H1 (cell line): Measurements from ENCODE around the gene ESRRB. TPM values are rescaled to one million over a fixed set of nuclear protein-coding genes. Genes with fewer than 3 reads are reported as not detected.

Experiments
- CTCF ChIA-PET: fragments of 300-600 bp; sonication (Branson Sonifier 250); formaldehyde crosslinking; loops from one replicate; lab custom pipeline; 2021; ENCODE audit not compliant: partially characterized antibody; lab: Charles Lee
- POLR2A ChIA-PET: fragments of 300-600 bp; sonication (Branson Sonifier 250); formaldehyde crosslinking; loops from one replicate; lab custom pipeline; 2021; ENCODE audit warnings: inconsistent platforms; ENCODE audit not compliant: partially characterized antibody; lab: Charles Lee
- DNase-seq, 2 experiments: peaks; one replicate each; pipeline versions ENCODE4 v3.0.0 to v3.0.0-alpha.2; 2010 to 2022; ENCODE audit warnings: low spot score in 2 of 2, low read depth in 1 of 2, mixed read lengths in 1 of 2
- FAIRE-seq: peaks from 2 replicates; lab custom pipeline; 2011; peaks lifted over from hg19 to GRCh38; lab: Jason Lieb, UNC
- H2AFZ ChIP-seq: 2 replicates; pipeline ENCODE4 v1.8.1; 2012; ENCODE audit warnings: low read length, inconsistent platforms
- H2AK5ac ChIP-seq: 2 replicates; pipeline ENCODE4 v1.6.1; 2013; ENCODE audit warnings: low read depth, low read length
- H2BK120ac ChIP-seq: replicated peaks from 2 replicates; pipeline ENCODE3; 2013; ENCODE audit warnings: low read depth, low read length, inconsistent platforms
- H2BK12ac ChIP-seq: 2 replicates; pipeline ENCODE4 v1.6.1; 2013; ENCODE audit warnings: low read depth, low read length
- H2BK15ac ChIP-seq: 2 replicates; pipeline ENCODE4 v1.6.1; 2013; ENCODE audit warnings: low read length
- H2BK20ac ChIP-seq: 2 replicates; pipeline ENCODE4 v1.6.1; 2013; ENCODE audit warnings: low read length
- H2BK5ac ChIP-seq: 2 replicates; pipeline ENCODE4 v1.6.1; 2013; ENCODE audit warnings: low read depth, low read length
- H3K14ac ChIP-seq: 2 replicates; pipeline ENCODE4 v1.6.1; 2013; ENCODE audit warnings: inconsistent platforms; ENCODE audit not compliant: insufficient read length
- H3K18ac ChIP-seq: 2 replicates; pipeline ENCODE4 v1.6.1; 2013; ENCODE audit warnings: low read length; ENCODE audit errors: extremely low read depth
- H3K23ac ChIP-seq: 2 replicates; pipeline ENCODE4 v1.6.1; 2013; ENCODE audit warnings: inconsistent platforms; ENCODE audit not compliant: insufficient read length
- H3K23me2 ChIP-seq: 2 replicates; pipeline ENCODE4 v1.6.1; 2013; ENCODE audit warnings: low read depth, low read length
- H3K27ac ChIP-seq: 2 replicates; pipeline ENCODE4 v1.6.1; 2011; ENCODE audit warnings: low read depth, low read length, inconsistent platforms
- H3K27me3 ChIP-seq, 4 experiments: replicated peaks in 1 of 4; 1 replicate in 1 of 4; 2 replicates in 3 of 4; pipeline versions ENCODE4 v1.6.1 to v1.8.1; 2011 to 2013; ENCODE audit warnings: low read length in 3 of 4, mild to moderate bottlenecking in 3 of 4, inconsistent platforms in 2 of 4, mixed read lengths in 2 of 4, moderate library complexity in 1 of 4; ENCODE audit not compliant: control insufficient read depth in 3 of 4, insufficient read depth in 3 of 4; ENCODE audit errors: extremely low read depth in 1 of 4
- H3K36me3 ChIP-seq, 4 experiments: 2 replicates each; pipeline versions ENCODE4 v1.6.1 to v1.8.1; 2011 to 2013; ENCODE audit warnings: mild to moderate bottlenecking in 4 of 4, low read length in 3 of 4, moderate library complexity in 2 of 4, control low read depth in 1 of 4, inconsistent platforms in 1 of 4; ENCODE audit not compliant: insufficient read depth in 4 of 4, control insufficient read depth in 2 of 4
- H3K4ac ChIP-seq: replicated peaks from 2 replicates; pipeline ENCODE3; 2013; ENCODE audit warnings: low read length, low read depth, mixed read lengths, inconsistent platforms; ENCODE audit not compliant: insufficient read length
- H3K4me1 ChIP-seq, 4 experiments: replicated peaks in 1 of 4; 1 replicate in 1 of 4; 2 replicates in 3 of 4; pipeline versions ENCODE4 v1.6.1 to v1.8.1; 2011 to 2013; ENCODE audit warnings: low read length in 3 of 4, inconsistent platforms in 2 of 4, mixed read lengths in 1 of 4; ENCODE audit not compliant: insufficient read depth in 4 of 4, control insufficient read depth in 3 of 4
- H3K4me2 ChIP-seq, 2 experiments: 2 replicates each; pipeline versions ENCODE4 v1.6.1 to v1.8.1; 2011 to 2013; ENCODE audit warnings: low read depth in 2 of 2, low read length in 2 of 2, control low read depth in 1 of 2, inconsistent platforms in 1 of 2, mild to moderate bottlenecking in 1 of 2; ENCODE audit not compliant: insufficient read depth in 1 of 2
- H3K4me3 ChIP-seq, 4 experiments: fragments of 200-600, 300-600 bp in 1 of 4; sonication (generic), shearing (Covaris generic), sonication (Bioruptor Twin) in 1 of 4; 2 replicates each; pipeline versions ENCODE4 v1.5.1 to v1.8.1; 2011 to 2016; ENCODE audit warnings: low read length in 4 of 4, low read depth in 3 of 4, control low read depth in 2 of 4, inconsistent platforms in 2 of 4, mild to moderate bottlenecking in 2 of 4, mixed read lengths in 1 of 4, moderate library complexity in 1 of 4; ENCODE audit not compliant: insufficient read depth in 2 of 4; ENCODE audit errors: extremely low read depth in 1 of 4
- H3K56ac ChIP-seq: replicated peaks from 2 replicates; pipeline ENCODE3; 2013; ENCODE audit warnings: low read depth, mild to moderate bottlenecking, mixed read lengths, low read length, inconsistent platforms; ENCODE audit not compliant: insufficient read length
- H3K79me1 ChIP-seq: 2 replicates; pipeline ENCODE4 v1.6.1; 2013; ENCODE audit warnings: low read depth, low read length, control low read depth
- H3K79me2 ChIP-seq, 2 experiments: 2 replicates each; pipeline versions ENCODE4 v1.6.1 to v1.8.1; 2012 to 2013; ENCODE audit warnings: low read length in 2 of 2, mild to moderate bottlenecking in 2 of 2, inconsistent platforms in 1 of 2; ENCODE audit not compliant: insufficient read depth in 2 of 2, control insufficient read depth in 1 of 2
- H3K9ac ChIP-seq, 4 experiments: replicated peaks in 1 of 4; 1 replicate in 1 of 4; 2 replicates in 3 of 4; pipeline versions ENCODE4 v1.6.1 to v1.8.1; 2011 to 2013; ENCODE audit warnings: low read depth in 3 of 4, low read length in 3 of 4, control low read depth in 2 of 4, mild to moderate bottlenecking in 2 of 4, moderate library complexity in 2 of 4, inconsistent platforms in 1 of 4; ENCODE audit errors: extremely low read depth in 1 of 4
- H3K9me3 ChIP-seq, 2 experiments: 2 replicates each; pipeline versions ENCODE4 v1.6.1 to v1.8.1; 2012 to 2013; ENCODE audit warnings: mild to moderate bottlenecking in 2 of 2, moderate library complexity in 2 of 2, control low read depth in 1 of 2, inconsistent platforms in 1 of 2, low read depth in 1 of 2, low read length in 1 of 2, mixed read lengths in 1 of 2; ENCODE audit not compliant: insufficient read depth in 2 of 2
- H4K20me1 ChIP-seq, 2 experiments: replicated peaks in 1 of 2; 2 replicates each; pipeline versions ENCODE3 to v1.8.1; 2011 to 2013; ENCODE audit warnings: inconsistent platforms in 2 of 2, low read length in 2 of 2, mild to moderate bottlenecking in 1 of 2; ENCODE audit not compliant: insufficient read depth in 2 of 2, control insufficient read depth in 1 of 2
- H4K5ac ChIP-seq: 2 replicates; pipeline ENCODE4 v1.6.1; 2013; ENCODE audit warnings: low read length, low read depth, mixed read lengths, inconsistent platforms; ENCODE audit not compliant: insufficient read length
- H4K8ac ChIP-seq: 2 replicates; pipeline ENCODE4 v1.8.0; 2013; ENCODE audit warnings: mild to moderate bottlenecking, moderate library complexity, low read length, inconsistent platforms; ENCODE audit not compliant: insufficient read depth; ENCODE audit errors: extremely low read depth
- H4K91ac ChIP-seq: replicated peaks from 2 replicates; pipeline ENCODE3; 2013; ENCODE audit warnings: low read length, mixed read lengths, inconsistent platforms; ENCODE audit not compliant: insufficient read length
- NANOG ChIP-seq: IDR thresholded peaks from 2 replicates; pipeline ENCODE4 v1.6.1; 2011; ENCODE audit warnings: low read length, low read depth, mild to moderate bottlenecking, inconsistent platforms; ENCODE audit not compliant: insufficient read depth, poor library complexity, severe bottlenecking
- SAP30 ChIP-seq: fragments of 300-600 bp; sonication (generic); IDR thresholded peaks from 2 replicates; pipeline ENCODE4 v1.7.1; 2012; ENCODE audit warnings: low read length, moderate library complexity, mild to moderate bottlenecking, inconsistent platforms; ENCODE audit not compliant: insufficient read depth, insufficient replicate concordance
- SUZ12 ChIP-seq: fragments of 200-600 bp; sonication (generic); IDR thresholded peaks from 2 replicates; pipeline ENCODE4 v1.6.1; 2012; ENCODE audit warnings: mild to moderate bottlenecking, inconsistent platforms, low read length, moderate library complexity, mixed read lengths
- TAF1 ChIP-seq: IDR thresholded peaks from 2 replicates; pipeline ENCODE4 v1.6.1; 2011; ENCODE audit warnings: mild to moderate bottlenecking, low read depth, low read length
- WGBS, 2 experiments: shearing (Covaris generic) in 1 of 2; methylation state at CpG; one replicate each; pipeline versions ENCODE4 v1.1.6 to v1.1.7; 2013 to 2015; ENCODE audit warnings: low lambda C conversion rate in 2 of 2, mixed read lengths in 2 of 2, inconsistent platforms in 1 of 2, low coverage in 1 of 2, missing lambda C conversion rate in 1 of 2; ENCODE audit not compliant: insufficient replicate concordance in 2 of 2, insufficient coverage in 1 of 2, insufficient read length in 1 of 2; ENCODE audit errors: extremely low coverage in 1 of 2, missing lambda C conversion rate in 1 of 2; 5-methylcytosine and 5-hydroxymethylcytosine counted together
- polyA plus RNA-seq, 7 experiments: library from polyadenylated mRNA; depleted of rRNA in 3 of 7; stranded (reverse) in 5 of 7; unstranded in 2 of 7; fragments of >200 nt in 5 of 7; fragments of 200-250 nt in 2 of 7; gene quantifications; 1 replicate in 5 of 7; 2 replicates in 1 of 7; 4 replicates in 1 of 7; pipeline versions ENCODE4 v1.2.1 to v1.2.3, GENCODE V29; 2011 to 2013; ENCODE audit warnings: missing spikeins in 2 of 7, mixed read lengths in 2 of 7
- total RNA-seq: library from RNA; stranded (reverse); fragmentation: NEBNext Ultra II Directional; extraction: Animal tissue kit (Norgen Biotek cat#: 25700); gene quantifications from 2 replicates; pipeline ENCODE4 v1.2.1, GENCODE V29; 2021
- TF ChIP-seq, protein P1 (sequence below): IDR thresholded peaks from 2 replicates; pipeline ENCODE4 v1.6.1; 2012; ENCODE audit warnings: inconsistent platforms

Gene ESRRB
- total and polyA plus RNA-seq, 2 of the 8 experiments (the other 6 are each of a cell fraction or from before 2014, with no cell fraction given) = 0.29 to 0.45 TPM

DNA sequence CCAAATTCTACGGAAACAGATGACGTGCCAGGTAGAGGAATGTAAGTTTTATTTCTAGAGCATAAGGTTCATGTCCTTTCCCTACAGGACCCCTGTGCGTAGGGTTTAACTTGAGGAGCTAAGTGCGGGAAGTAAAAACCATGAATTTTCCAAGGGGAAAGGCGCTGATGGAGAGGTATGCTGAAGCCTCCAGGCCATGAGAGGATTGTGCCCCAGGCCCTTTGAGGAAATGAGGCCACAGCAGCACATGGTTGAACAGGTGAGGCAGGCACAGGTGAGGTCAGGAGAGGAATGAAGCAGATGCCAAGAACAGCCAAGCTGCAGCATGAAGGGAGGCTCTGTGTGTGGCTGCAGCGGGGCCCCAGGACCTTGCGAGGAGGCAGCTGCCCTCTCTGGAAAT lies 14.7 kb downstream of the ESRRB start:
- Histone ChIP-seq H4K5ac (no peak overlapping the region), H3K14ac (no peak overlapping the region), H3K9me3 (no peaks in the 10 kb centered on the region), H4K20me1 (no peaks in the 10 kb centered on the region), H4K91ac (no peak overlapping the region), H3K79me2 (no peaks in the 10 kb centered on the region), H2AFZ (no peak overlapping the region; the same call in 1 of the 2 replicates), H3K27me3 (no peaks in the 10 kb centered on the region), H3K4me3 (no peak overlapping the region), H3K36me3 (no peaks in the 10 kb centered on the region), H3K18ac (no peak overlapping the region), H3K4ac (no peak overlapping the region), H3K23ac (no peak overlapping the region), H3K4me2 (no peak overlapping the region), H3K79me1 (no peaks in the 10 kb centered on the region; the same call in 1 of the 2 replicates), H2BK12ac (no peak overlapping the region), H4K8ac (no peak overlapping the region), H2BK20ac (no peak overlapping the region), H3K9ac (no peak overlapping the region), H2BK5ac (no peak overlapping the region), H2BK120ac (no peak overlapping the region), H3K56ac (no peak overlapping the region), H3K27ac (no peak overlapping the region), H3K23me2 (no peaks in the 10 kb centered on the region), H3K4me1 (peaks cover 0 to 4% (median 1%) of the 10 kb centered on the region in 4 experiments; a peak in 1 of 7 replicates), H2AK5ac (no peak overlapping the region), H2BK15ac (no peak overlapping the region)
- FAIRE-seq (no peak), DNase-seq (no peak)
- 97% methylated on average over 7 of the region's 7 CpGs; no CpG with 5 or more reads in 1 of the 2 experiments for WGBS, 2 experiments
- CTCF ChIA-PET = interaction anchor here (1.0 to 6.3 kb wide), 6 partner anchors 15 to 338 kb away, joined by 3 to 51 read pairs (median 4); no protein-coding TSS in a partner anchor
- TF ChIP-seq TAF1 = no peak
- TF ChIP-seq, protein P1, sequence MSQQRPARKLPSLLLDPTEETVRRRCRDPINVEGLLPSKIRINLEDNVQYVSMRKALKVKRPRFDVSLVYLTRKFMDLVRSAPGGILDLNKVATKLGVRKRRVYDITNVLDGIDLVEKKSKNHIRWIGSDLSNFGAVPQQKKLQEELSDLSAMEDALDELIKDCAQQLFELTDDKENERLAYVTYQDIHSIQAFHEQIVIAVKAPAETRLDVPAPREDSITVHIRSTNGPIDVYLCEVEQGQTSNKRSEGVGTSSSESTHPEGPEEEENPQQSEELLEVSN = no peak
- TF ChIP-seq NANOG = no peak
- no peak for TF ChIP-seq SAP30
- TF ChIP-seq SUZ12 = no peak
- POLR2A ChIA-PET = no interaction called here
